ENCODE measurements around the gene LEO1. TPM values are rescaled to one million over a fixed set of nuclear protein-coding genes. Genes with fewer than 3 reads are reported as not detected.

The LEO1 gene
- total RNA-seq, 4 donors from 2014 or later, result 6.7 to 14.8 (median 11.7) TPM

DNA sequence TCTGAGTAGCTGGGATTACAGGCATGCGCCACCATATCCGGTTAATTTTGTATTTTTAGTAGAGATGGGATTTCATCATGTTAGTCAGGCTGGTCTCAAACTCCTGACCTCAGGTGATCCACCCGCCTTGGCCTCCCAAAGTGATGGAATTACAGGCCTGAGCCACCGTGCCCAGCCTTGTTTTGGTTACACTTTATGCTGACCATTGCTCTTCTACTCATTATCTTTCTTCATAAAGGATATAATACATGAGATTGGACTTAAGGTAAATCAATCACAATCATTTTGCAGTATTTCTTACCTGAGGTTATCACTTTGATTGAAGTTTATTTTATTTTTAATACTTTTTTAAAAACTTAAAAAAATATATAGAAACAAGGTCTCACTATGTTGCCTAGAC is 2.2 kb upstream of the LEO1 start:
- DNase-seq, result no peak
- ATAC-seq, result no peak
- TF ChIP-seq, protein P1, sequence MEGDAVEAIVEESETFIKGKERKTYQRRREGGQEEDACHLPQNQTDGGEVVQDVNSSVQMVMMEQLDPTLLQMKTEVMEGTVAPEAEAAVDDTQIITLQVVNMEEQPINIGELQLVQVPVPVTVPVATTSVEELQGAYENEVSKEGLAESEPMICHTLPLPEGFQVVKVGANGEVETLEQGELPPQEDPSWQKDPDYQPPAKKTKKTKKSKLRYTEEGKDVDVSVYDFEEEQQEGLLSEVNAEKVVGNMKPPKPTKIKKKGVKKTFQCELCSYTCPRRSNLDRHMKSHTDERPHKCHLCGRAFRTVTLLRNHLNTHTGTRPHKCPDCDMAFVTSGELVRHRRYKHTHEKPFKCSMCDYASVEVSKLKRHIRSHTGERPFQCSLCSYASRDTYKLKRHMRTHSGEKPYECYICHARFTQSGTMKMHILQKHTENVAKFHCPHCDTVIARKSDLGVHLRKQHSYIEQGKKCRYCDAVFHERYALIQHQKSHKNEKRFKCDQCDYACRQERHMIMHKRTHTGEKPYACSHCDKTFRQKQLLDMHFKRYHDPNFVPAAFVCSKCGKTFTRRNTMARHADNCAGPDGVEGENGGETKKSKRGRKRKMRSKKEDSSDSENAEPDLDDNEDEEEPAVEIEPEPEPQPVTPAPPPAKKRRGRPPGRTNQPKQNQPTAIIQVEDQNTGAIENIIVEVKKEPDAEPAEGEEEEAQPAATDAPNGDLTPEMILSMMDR (IDR thresholded peaks at IDR 0.05 in 4 of 5, conservative IDR thresholded peaks at IDR 0.05 in 1 of 5), result no peak
- TF ChIP-seq POLR2A (IDR thresholded peaks at IDR 0.05), result no peak
- no peaks in the 10 kb centered on the region for H3K27me3 ChIP-seq
- no peak overlapping the region for H3K27ac ChIP-seq
- no peaks in the 10 kb centered on the region for H3K9me3 ChIP-seq
- H3K4me3 ChIP-seq, result no peak overlapping the region
- H3K36me3 ChIP-seq, result no peaks in the 10 kb centered on the region
- in situ Hi-C loops (cut with MboI; ENCODE audit: low sequenced_read_pairs in 4 of 4), result no loop called here
- intact Hi-C loops (cut with DNase I; ENCODE audit: low total_unique reads), result loop anchor here (5.0 kb wide), 1 partner anchor 164 kb away; no protein-coding TSS in a partner anchor
- peaks cover 12 to 15% of the 10 kb centered on the region in 2 donors for H3K4me1 ChIP-seq

GRCh38 chr15:51973220-51973619 is 1.6 kb upstream of the LEO1 start:
- peaks cover 12 to 15% of the 10 kb centered on the region in 2 donors for H3K4me1 ChIP-seq
- no peaks in the 10 kb centered on the region for H3K9me3 ChIP-seq
- H3K36me3 ChIP-seq, result no peaks in the 10 kb centered on the region
- no peak overlapping the region for H3K27ac ChIP-seq
- H3K27me3 ChIP-seq, result no peaks in the 10 kb centered on the region
- H3K4me3 ChIP-seq, result no peak overlapping the region
- DNase-seq, result no peak
- ATAC-seq, result no peak
- TF ChIP-seq, protein P1 (IDR thresholded peaks at IDR 0.05 in 4 of 5, conservative IDR thresholded peaks at IDR 0.05 in 1 of 5), result no peak
- TF ChIP-seq POLR2A (IDR thresholded peaks at IDR 0.05), result no peak
- in situ Hi-C loops (cut with MboI; ENCODE audit: low sequenced_read_pairs in 4 of 4), result no loop called here
- intact Hi-C loops (cut with DNase I; ENCODE audit: low total_unique reads), result loop anchor here (5.0 kb wide), 1 partner anchor 164 kb away; no protein-coding TSS in a partner anchor

GRCh38 chr15:51971032-51971374 is 575 bp downstream of the LEO1 start:
- intact Hi-C loops (cut with DNase I; ENCODE audit: low total_unique reads) (loop anchor here (1.0 to 5.0 kb wide), 3 partner anchors 48 to 166 kb away; partner anchors contain the start of gene MAPK6), in situ Hi-C loops (cut with MboI; ENCODE audit: low sequenced_read_pairs in 4 of 4) (no loop called here)
- no peaks in the 10 kb centered on the region for H3K27me3 ChIP-seq
- ATAC-seq, result peak in 1 of 2 donors; percentile 7
- DNase-seq, result no peak
- TF ChIP-seq, protein P1 (IDR thresholded peaks at IDR 0.05 in 4 of 5, conservative IDR thresholded peaks at IDR 0.05 in 1 of 5), result no peak
- TF ChIP-seq POLR2A (IDR thresholded peaks at IDR 0.05), result no peak
- H3K36me3 ChIP-seq, result no peaks in the 10 kb centered on the region
- no peaks in the 10 kb centered on the region for H3K9me3 ChIP-seq
- peak overlapping the region; percentile 82 to 91 (median 86) for H3K27ac ChIP-seq
- peaks cover 12 to 15% of the 10 kb centered on the region in 2 donors for H3K4me1 ChIP-seq
- H3K4me3 ChIP-seq, result peak overlapping the region; percentile 71 to 95 (median 90)

DNA sequence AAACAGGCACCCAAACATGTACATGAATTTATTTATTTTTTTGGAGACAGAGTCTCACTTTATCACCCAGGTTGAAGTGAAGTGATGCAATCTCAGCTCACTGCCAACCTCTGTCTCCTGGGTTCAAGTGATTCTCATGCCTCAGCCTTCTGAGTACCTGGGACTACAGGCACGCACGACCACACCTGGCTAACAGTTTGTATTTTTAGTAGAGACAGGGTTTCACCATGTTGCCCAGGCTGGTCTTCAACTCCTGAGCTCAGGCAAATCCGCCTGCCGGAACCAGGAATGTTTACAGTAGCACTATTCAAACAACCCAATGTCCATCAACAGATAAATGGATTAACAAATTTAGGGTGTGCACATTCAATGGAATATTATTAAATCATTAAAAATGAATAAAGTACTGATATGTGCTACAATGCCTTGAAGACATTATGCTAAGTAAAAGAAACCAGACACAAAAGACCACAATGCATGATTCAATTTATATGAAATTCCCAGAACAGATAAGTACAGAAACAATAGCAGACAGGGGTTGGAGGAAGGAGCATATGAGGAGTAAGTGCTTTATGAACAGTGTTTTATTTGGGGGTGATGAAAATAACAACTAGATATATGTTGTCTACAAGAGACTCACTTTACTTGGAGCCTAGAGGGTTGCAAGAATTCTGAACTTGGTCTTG is 1.3 kb downstream of the LEO1 start:
- Histone ChIP-seq H3K4me1 (peaks cover 12 to 15% of the 10 kb centered on the region in 2 donors), H3K36me3 (no peaks in the 10 kb centered on the region), H3K9me3 (no peaks in the 10 kb centered on the region), H3K27ac (no peak overlapping the region), H3K27me3 (no peaks in the 10 kb centered on the region), H3K4me3 (peak overlapping the region in 2 of 4 donors; percentile 85 to 95)
- ATAC-seq (no peak), DNase-seq (no peak)
- TF ChIP-seq, protein P1 (IDR thresholded peaks at IDR 0.05 in 4 of 5, conservative IDR thresholded peaks at IDR 0.05 in 1 of 5), result no peak
- TF ChIP-seq POLR2A (IDR thresholded peaks at IDR 0.05), result no peak
- intact Hi-C loops (cut with DNase I; ENCODE audit: low total_unique reads) (loop anchor here (2.0 to 5.0 kb wide), 2 partner anchors 49 to 167 kb away; partner anchors contain the start of gene MAPK6), in situ Hi-C loops (cut with MboI; ENCODE audit: low sequenced_read_pairs in 4 of 4) (no loop called here)

Measured in gastrocnemius medialis (tissue), 4 donors.